ENCODE measurements around the gene PLEKHG2.

GRCh38 chr19:39432677-39433025, 20.2 kb downstream of the PLEKHG2 start:
- TF ChIP-seq CTCF (IDR thresholded peaks at IDR 0.05) (no peak), EP300 (IDR thresholded peaks at IDR 0.05) (no peak), POLR2A (IDR thresholded peaks at IDR 0.05; ENCODE audit: low read depth) (no peak)

Data from esophagus muscularis mucosa (tissue), 4 donors.